NCI-H510A (cell line): ENCODE measurements around the gene NEGR1.

ENCODE experiments used
- DNase-seq: peaks from one replicate; lab custom pipeline; 2025; lab: John Stamatoyannopoulos, UW

NEGR1 gene

GRCh38 chr1:71630073-71630472 is 652.3 kb downstream of the NEGR1 start:
- DNase-seq = no peak

- DNase-seq = no peak
These were observed 657.3 kb downstream of the NEGR1 start for GRCh38 chr1:71625004-71625403.

- no peak for DNase-seq
These were observed 658.5 kb downstream of the NEGR1 start for GRCh38 chr1:71623888-71624287.

- DNase-seq = no peak
These were observed 660.6 kb downstream of the NEGR1 start for GRCh38 chr1:71621785-71622184.

GRCh38 chr1:71618766-71619530 is 663.4 kb downstream of the NEGR1 start:
- no peak for DNase-seq

GRCh38 chr1:71618191-71618590 is 664.1 kb downstream of the NEGR1 start:
- DNase-seq = no peak

DNA sequence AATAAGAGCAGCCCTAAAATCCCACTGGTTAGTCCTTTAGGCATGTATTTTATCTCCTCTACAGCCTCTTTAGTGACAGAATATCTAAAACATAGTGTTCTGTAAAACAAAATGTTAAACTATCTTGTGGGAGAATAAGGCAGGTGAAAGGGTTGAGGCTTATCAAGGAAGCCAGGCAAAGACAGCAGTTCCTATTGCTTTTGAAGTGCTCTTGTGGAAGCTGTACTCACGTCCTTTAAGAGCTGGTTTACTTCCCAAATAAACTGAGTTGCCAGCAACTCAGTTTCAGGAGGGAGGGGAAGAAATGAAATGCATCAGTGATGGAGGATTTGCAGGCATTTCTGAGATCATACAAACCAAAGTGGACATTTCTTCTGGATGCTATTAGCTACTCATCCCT is 671.9 kb downstream of the NEGR1 start:
- DNase-seq = no peak

GRCh38 chr1:71603044-71603776 is 679.1 kb downstream of the NEGR1 start:
- DNase-seq = no peak

DNA sequence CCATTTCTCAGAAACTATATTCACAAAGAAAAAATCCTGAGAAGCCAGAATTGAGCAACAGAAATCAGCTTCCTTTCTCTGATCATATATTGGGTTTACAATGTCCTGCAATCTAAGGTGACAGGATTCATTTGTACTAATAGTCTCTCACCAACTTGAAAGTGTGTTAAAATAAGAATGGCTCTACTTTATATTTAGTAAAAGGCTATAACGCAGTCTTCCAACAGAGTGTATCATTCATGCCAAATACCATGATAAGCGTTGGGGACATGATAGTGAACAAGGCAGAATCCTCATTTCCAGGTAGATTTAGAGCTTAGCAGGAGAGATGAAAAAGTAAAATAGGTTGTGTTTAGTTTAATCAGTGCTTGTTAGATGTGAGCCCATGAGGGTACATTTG is 682.3 kb downstream of the NEGR1 start:
- DNase-seq = no peak

- no peak for DNase-seq
These were observed 683.0 kb downstream of the NEGR1 start for GRCh38 chr1:71599306-71599705.

DNA sequence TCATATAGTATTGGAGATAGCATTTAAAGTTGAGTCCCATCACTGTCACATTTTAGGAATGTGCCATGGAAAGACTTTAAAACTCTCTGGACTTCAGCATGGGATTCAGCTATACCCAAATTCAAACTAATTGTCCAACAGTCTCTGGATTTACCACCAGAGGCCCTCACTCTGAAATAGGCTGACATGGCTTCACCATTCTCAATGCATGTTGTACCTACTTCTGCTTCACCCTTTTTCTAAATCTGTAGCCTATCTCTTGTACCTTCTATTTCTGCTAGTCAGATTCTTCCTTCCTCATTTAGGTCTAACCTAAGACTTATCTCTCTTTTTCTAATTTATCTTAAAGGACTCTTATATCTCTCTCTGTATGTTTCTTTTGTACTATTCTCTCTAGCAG is 688.8 kb downstream of the NEGR1 start:
- no peak for DNase-seq

DNA sequence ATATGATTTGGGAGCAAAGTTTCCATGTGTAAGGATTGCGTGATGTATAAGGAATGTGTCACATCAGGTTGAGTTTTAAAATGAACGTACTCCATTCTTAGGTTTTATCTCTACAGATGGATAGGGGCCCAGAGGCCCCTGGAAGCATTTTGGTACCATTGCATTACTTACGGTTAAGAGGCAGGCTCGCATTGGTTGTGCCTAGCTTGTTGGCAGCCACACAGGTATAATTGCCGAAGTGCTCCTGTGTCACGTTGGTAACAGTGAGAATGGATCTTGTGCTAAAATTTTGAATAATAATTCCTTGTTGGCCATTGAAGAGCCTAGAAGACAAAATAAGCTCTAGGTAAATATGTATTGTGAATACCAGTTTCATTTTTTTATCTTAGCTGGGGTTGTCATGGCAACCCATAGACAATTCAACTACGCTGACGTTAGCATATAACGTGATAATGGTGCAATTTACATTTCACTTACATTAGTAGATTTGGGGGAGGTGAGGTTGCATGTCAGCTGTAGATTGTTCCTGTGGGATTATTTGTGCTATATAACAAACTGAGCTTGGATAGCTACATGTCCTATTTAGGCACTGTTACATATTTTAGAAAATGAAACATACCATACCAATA is 689.6 kb downstream of the NEGR1 start:
- DNase-seq = no peak

DNA sequence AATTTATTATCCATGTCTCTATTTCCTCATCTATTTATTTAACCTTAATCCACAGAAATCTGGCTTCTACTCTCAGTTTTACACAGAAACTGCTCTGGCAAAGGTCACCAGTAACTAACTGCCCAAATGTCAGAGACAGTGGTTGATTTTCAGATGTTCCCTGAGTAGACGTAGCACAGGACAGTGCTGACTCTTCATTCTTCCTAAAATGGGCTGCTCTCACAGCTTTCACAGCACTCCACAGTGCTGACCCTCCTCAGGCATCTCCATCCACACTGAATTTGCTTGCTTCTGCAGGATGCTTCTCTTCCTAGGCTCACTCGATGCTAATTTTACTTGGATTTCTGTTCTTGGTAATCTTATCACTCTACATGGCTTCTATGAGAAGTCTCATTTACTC is 693.3 kb downstream of the NEGR1 start:
- no peak for DNase-seq

DNA sequence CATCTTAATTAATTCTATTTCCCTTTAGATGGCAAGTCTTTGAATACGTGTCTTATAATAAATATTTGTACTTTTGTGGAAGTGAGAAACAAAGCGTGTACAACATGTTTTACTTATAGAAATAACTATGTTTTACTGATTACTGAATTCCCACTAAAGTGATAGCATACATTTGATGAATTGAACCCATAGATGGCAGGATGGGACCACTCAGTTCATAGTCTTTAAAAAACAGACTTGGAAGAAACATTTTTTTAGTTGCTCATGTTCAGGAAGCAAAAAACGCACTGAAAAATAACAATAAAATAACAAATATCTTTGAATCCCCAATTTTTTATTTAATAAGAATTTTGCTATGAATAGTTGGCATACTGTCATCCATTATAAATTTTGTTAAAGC is 694.4 kb downstream of the NEGR1 start:
- no peak for DNase-seq

DNA sequence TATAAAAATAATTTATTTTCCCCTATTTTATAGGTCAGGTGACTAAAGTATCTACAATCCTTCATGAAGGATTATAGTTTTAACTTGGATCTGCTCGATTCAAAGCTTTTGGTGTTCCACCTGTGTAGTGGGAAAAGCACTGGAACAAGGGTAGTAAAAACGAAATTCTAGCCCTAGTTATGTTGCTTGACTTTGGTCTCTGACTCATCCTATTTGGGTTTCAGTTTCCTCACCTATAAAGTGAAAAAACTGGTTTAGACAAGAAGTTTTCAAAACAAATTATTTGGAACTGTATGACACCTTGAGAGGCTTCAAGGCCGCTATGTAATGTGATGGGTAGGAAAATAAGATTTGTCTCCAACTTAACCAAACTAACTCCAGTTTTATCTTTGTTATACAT is 696.3 kb downstream of the NEGR1 start:
- DNase-seq = no peak

DNA sequence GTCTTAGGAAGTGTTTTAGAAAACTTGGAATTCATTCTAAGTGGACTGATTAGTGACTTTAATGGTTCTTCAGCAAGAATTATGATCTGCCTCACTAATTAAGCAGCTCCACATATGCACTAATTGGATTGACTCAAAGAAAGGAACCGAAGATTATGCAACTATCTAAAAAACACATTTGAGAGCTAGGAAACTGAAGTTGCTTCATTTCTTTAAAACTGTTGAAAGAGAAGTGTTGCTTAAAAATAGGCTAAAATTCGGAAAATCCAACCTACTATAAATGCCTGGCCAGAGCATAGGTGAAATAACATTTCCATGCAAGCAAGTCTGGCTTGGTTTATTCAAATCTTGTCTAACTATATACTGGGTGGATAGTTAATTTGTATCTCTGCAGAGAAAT is 698.6 kb downstream of the NEGR1 start:
- no peak for DNase-seq

DNA sequence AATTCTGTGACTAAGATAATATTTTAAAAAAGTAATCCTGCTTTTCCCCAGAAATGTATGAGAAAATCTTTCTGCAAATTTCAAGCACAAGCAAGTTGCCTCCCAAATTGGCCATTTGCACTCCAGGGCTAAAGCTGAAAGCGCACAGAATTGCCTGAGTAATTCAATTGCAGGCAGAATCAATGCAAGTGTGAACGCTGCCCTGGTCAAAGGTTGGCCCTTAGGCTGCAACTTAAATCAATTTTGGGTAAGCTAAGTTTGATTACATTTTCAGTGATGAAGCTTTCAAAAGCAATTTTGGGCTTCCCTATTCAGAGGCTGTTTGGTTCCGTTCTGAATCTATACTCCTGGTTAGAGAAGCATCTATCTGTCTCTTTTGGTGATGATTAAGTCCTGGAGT is 699.7 kb downstream of the NEGR1 start:
- DNase-seq = no peak

- no peak for DNase-seq
These were observed 704.7 kb downstream of the NEGR1 start for GRCh38 chr1:71577451-71578131.

DNA sequence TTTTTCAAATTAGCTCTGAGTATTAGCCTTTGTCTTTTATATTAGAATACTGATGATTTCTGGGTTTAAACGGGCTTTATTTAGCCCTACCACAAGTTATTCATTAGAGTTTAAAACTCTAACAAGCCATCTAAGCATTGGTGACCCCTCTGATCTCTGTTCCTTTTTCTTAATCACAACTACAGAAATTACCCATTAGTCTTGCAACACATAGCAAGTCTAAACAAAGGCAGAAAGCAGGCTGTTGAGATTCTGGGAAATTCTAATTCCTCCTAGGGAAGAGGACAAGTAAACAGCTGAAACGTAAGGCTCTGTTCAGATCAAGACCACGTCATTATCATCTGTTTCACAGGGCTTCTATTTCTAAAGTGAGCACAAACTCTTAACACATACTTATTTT is 710.3 kb downstream of the NEGR1 start:
- no peak for DNase-seq

GRCh38 chr1:71566413-71566812 is 715.9 kb downstream of the NEGR1 start:
- DNase-seq = no peak

DNA sequence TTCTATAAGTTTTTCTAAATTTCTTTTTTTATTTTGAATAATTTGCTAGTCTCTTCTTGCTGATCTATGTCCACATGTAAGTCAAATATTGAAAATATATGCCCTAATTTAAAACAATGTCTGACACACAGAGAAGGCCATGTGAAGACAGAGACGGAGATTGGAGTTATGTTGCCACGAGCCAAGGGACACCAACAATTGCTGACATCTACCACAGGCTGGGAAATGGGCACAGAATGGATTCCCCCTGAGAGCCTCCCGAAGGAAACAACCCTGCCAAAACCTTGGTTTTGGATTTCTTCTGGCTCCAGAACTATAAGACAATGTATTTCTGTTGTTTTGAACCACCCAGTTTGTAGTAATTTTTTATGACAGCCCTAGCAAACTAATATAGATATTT is 716.5 kb downstream of the NEGR1 start:
- no peak for DNase-seq

DNA sequence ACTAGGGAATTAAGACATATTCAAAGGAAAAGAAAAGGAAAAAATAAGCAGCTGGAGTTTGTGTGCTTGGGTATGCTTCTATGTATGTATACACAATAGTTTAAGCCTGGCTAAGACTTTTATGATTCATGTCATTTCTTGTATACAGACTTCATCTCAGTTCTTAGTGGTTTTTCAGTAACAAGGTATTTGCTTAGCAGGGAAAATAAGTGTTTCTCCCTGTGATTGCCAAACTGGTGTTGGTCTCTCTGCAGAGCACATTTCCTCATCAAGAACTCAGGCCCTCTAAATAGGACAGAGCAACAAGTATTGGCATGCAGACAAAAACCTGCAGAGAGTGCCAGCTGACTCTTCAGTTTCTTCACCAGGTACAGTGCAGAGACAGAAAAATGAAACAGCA is 717.1 kb downstream of the NEGR1 start:
- DNase-seq = no peak

DNA sequence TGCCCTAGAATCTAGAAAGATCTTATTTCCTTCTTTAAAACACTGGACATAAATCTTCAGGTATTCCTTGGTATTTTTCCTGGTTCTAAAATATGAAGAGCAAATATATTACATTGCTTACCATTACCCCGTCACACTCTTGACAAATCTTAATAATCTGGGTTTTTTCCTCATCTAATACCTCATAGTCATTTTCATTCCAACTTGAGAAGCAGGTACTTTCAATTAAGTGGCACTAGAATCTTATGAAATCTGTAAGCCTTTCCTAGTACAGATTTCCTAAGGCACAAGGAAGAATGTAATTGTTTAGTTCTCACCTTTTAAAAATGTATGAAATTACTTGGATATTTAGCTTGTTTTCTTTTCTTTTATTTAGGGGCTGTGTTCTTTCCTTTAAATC is 720.0 kb downstream of the NEGR1 start:
- DNase-seq = no peak
